Measurements from ENCODE around the gene ITGB5.
A peak's percentile ranks its signal among the peaks of the same experiment; 100 is the strongest.

Gene ITGB5

GRCh38 chr3:124813541-124813940 is 73.6 kb downstream of the ITGB5 start:
- DNase-seq (ENCODE audit: low read depth), result no peak
- no peak for TF ChIP-seq CTCF (IDR thresholded peaks at IDR 0.05; ENCODE audit: insufficient read depth, low read depth, low read length, missing control alignments)
- H3K4me3 ChIP-seq (ENCODE audit: low read length), result no peak overlapping the region

- no peak for TF ChIP-seq CTCF (IDR thresholded peaks at IDR 0.05; ENCODE audit: insufficient read depth, low read depth, low read length, missing control alignments)
- no peak overlapping the region for H3K4me3 ChIP-seq (ENCODE audit: low read length)
- peak; percentile 55 for DNase-seq (ENCODE audit: low read depth)
These were observed 74.6 kb downstream of the ITGB5 start for GRCh38 chr3:124812291-124813265.

- TF ChIP-seq CTCF (IDR thresholded peaks at IDR 0.05; ENCODE audit: insufficient read depth, low read depth, low read length, missing control alignments), result no peak
- DNase-seq (ENCODE audit: low read depth), result no peak
- no peak overlapping the region for H3K4me3 ChIP-seq (ENCODE audit: low read length)
These were observed 75.7 kb downstream of the ITGB5 start for GRCh38 chr3:124811436-124811835.

- no peak for TF ChIP-seq CTCF (IDR thresholded peaks at IDR 0.05; ENCODE audit: insufficient read depth, low read depth, low read length, missing control alignments)
- no peak for DNase-seq (ENCODE audit: low read depth)
- H3K4me3 ChIP-seq (ENCODE audit: low read length), result no peak overlapping the region
These were observed 76.2 kb downstream of the ITGB5 start for GRCh38 chr3:124810970-124811369.

GRCh38 chr3:124809039-124809438 is 78.1 kb downstream of the ITGB5 start:
- TF ChIP-seq CTCF (IDR thresholded peaks at IDR 0.05; ENCODE audit: insufficient read depth, low read depth, low read length, missing control alignments), result no peak
- H3K4me3 ChIP-seq (ENCODE audit: low read length), result no peak overlapping the region
- no peak for DNase-seq (ENCODE audit: low read depth)

- DNase-seq (ENCODE audit: low read depth), result no peak
- no peak overlapping the region for H3K4me3 ChIP-seq (ENCODE audit: low read length)
- no peak for TF ChIP-seq CTCF (IDR thresholded peaks at IDR 0.05; ENCODE audit: insufficient read depth, low read depth, low read length, missing control alignments)
These were observed 81.5 kb downstream of the ITGB5 start for GRCh38 chr3:124805671-124806070.

Measured in epithelial cell of esophagus (primary cell).